Cerebellar cortex (tissue), 1 donor: Measurements from ENCODE around the gene PALD1.

Experiments
- DNase-seq: peaks from one replicate; pipeline ENCODE4 v3.0.0-alpha.2; 2015; ENCODE audit warnings: low spot score

PALD1 gene

DNA sequence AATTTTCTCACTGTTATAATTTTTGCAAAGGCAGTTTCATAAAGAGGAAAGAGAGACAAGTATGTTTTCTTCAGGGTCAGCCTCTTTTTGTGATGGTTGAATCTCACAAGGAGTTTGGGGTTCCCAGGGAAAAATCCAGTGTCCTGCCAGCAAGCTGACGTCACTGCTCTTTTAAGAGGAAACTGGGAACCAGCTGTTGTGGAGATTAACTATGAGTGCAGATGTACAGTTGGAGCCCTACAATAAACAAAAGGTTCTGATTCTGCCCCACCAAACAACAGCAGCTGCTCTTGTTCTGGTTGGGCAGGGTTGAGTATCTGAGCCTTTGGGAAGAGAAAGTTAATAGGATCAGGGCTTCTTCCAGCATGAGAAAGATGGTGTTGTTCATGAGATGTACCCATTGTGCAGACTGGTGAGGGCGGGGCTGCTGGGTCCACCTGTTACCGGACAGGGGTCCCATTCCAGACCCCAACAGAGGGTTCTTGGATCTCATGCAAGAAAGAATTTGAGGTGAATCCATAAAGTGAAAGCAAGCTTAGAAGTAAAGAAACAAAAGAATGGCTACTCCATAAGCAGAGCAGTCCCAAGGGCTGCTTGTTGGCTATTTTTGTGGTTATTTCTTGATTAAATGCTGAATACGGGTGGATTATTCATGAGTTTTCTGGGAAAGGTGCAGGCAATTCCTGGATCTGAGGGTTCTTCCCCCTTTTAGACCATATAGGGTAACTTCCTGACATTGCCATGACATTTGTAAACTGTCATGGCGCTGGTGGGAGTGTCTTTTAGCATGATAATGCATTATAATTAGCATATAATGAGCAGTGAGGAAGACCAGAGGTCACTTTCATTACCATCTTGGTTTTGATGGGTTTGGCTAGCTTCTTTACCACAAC is 111.4 kb downstream of the PALD1 start:
- no peak for DNase-seq

DNA sequence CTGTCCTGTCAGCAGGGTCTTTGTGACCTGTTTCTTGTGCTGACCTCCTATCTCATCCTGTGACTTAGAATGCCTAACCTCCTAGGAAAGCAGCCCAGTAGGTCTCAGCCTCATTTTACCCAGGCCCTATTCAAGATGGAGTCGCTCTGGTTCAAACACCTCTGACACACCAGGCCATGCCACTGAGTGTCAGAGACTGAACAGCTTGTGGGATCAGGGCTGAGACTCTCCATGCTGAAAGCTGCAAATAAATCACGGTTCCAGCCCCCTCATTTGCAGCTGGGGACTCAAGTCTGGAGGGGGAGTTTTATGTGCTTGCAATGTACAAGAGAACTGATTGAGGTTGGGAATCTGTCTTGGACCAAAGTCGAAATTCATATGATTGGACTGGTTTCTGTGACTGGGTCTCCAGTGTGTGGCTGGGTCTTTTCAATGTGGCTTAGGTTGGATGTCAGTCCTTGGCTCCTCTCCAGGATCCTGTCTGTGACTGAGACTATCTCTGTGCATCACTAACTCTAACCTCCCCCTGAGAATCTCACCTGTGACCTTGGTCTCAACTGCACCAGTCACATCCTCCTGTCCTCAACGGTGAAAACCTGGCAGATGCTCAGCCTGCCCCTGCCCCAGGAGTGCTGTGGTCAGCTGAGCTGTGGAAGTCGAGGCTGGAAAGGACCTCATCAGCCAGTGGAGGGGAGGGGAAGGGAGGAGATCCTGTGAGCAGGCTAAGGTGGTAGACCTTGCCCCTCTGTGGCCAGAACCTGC is 112.3 kb downstream of the PALD1 start:
- no peak for DNase-seq

DNA sequence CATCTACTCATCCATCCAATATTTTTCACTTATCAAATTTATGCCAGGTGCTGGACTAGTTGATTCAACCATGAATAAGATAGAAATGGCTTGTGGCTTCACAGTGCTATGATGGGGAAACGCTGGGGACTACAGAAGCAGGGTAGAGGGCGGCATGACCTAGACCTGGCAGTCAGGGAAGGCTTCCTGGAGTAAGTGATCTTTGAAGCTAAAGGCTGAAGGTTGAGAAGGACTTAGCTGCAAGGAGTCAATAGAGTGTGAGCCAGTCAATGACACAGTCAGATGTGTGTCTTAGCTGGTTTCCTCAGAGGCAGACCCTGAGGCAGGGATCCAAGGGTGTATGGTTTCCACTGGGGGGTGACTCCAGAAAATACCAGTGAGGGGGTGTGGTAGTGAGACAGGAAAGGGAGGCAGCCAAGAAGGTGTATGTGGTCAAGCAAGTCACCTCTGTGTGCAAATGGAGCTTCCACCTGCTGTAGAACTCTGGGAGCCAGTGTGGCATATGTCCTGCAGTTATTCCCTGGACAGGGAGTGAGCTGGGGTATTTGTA is 113.7 kb downstream of the PALD1 start:
- no peak for DNase-seq

DNA sequence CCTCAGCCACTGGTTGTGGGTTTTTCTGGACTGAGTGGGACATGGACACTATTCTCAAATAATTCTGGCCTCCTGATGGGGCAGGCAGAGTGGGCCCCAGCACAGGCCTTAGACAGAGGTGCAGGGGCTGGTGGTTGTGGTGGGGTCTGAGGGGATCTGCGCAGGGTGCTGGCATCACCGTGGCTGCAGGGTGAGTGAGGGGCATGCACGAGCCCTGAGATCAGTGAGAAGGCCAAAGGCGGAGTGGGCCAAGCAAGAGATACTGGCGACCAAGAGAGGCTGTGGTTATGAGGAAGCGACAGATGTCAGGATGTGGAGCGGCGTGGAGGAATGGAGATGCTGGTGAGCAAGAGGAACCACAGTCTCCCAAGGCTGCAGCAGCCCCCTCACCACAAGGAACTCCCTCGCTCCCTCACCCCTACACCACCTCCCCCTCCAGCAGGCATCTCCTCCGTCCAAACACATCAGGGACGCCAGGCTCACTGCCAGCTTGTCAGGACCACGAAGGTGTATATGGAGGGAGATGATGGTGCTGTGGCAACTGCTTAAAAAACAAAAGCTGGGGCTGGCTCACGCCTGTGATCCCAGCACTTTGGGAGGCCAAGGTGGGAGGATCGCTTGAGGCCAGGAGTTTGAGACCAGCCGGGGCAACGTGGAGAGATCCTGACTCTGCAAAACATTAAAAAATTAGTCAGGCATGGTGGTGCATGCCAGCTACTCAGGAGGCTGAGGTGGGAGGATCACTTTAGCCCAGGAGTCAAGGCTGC is 114.4 kb downstream of the PALD1 start:
- no peak for DNase-seq

DNA sequence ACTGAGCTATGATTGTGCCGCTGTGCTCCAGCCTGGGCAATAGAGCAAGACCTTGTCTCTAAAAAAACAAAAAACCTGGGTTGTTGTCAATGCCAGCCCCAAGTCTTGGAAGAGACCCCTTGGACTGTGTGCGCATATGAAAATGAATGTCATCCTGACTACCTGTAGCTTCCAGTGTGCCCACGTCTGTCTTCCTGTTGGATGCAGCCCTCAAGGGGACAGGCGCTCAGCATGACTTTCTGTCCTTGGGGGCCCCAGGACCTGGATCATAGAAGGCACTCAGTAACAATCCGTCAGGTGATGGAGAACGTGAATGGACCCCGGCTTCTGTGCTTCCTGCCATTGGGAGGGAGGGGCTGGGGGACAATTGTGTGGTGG is 114.9 kb downstream of the PALD1 start:
- DNase-seq, result no peak

DNA sequence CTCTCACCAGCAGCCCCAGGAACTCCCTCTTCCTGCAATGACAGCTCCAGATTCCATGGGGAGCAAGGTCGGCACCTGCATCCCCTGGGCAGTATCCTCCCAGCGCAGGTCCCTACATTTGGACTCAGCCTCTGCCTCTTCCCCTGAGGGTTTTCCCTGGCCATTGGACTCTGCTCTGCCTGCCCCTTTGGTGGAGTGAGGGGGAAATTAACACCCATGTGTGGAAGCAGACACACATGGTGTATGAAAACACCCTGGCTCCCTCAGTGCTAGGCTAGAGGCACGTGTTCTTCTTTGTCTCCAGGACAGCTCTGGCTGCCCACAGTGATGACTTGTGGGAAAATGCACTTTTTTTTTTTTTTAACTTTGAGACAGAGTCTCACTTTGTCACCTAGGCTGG is 115.6 kb downstream of the PALD1 start:
- DNase-seq, result no peak

DNA sequence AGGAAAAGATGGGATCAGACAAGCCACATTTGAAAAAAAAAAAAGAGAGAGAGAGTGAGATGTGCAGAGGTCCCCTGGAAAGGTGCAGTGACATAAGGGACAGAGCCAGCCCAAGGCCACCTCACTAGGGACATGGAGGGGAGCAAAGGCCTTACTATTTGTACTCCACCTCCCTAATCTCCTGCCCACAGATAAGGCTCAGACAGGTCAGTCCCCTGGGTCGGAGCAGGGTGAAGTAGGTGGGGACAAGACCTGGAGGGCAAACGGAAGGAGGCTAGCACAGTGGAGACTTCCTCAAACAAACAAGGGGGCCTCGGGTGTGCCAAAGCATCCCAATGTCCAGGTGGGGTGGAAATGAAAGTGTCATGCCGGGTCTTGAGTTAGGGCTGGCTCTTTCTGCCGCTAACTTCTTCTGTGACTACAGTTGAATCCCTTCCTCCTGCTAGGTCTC is 117.0 kb downstream of the PALD1 start:
- DNase-seq, result no peak

DNA sequence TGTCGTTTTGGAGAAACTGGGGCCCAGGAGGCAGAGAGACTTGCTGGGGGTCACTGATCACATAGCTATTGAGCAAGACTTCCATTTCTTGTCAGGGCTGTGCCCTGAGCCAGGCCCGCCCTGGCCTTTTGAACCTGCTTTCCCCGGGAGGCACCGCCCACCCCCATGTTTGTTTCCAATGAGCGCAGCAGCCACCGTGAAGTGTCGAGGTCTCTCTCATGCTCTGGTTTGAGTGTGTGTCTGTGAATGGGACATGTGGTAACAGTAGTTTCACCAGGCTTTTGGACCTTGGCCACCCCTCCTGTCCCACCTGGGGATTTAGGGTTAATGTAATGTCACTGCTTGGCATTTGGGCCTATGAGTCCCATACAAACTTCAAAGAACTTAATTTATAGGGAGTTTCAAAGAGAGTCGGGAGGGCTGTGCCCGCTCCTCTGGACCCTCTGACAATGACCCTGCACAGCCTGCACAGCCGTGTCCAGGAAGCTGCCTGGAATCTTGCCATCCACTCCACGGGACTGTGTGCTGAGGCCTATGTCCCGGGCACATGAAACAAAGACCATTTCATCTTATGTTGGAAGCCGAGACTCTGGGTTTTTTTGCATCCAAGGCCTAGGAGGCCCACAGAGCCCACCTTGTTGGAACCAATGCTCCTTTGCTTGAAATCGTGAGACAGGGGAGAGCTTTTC is 117.7 kb downstream of the PALD1 start:
- no peak for DNase-seq

DNA sequence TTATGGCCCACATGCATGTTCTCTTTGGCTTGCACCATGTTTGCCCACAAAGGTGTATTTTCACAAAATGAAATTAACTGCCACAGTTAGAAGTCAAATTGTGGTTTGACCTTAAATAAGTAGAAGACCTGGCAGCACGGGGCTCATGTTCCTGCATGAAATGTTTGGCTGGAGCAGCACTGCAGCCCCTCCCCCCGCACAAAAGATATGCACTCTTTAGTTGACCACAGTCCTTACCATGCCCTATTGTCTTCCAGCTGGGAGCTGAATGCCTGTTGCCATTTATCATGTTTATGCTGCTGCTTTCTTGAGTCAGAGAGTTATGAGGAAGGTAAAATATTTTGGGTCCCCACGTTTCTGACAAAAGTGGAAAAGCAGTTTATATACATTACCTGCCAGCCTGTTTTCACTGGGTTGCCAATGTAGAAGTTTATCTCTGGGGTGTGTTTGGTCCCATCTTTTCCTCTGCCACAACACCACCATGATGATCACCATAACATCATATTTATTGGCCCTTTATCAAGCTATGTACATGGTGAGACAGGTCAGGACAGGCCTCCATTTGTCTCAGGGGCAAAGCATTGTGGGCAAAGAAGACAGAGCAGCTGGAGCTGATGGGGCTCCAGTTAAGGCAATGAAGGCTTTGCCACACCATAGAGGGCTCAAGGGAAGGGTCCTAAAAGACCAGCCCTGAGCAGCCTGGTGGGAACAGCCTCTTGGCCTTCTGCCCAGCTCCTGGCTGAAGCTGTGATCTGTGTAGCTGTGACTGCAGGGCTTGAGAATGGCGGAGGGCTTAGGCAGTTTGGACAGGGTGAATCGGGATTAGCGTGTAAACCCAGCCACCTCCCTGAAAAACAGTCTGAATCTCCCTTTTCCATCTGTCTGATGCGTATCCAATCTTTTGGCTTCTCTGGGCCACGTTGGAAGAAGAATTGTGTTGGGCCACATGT is 118.6 kb downstream of the PALD1 start:
- DNase-seq, result no peak

DNA sequence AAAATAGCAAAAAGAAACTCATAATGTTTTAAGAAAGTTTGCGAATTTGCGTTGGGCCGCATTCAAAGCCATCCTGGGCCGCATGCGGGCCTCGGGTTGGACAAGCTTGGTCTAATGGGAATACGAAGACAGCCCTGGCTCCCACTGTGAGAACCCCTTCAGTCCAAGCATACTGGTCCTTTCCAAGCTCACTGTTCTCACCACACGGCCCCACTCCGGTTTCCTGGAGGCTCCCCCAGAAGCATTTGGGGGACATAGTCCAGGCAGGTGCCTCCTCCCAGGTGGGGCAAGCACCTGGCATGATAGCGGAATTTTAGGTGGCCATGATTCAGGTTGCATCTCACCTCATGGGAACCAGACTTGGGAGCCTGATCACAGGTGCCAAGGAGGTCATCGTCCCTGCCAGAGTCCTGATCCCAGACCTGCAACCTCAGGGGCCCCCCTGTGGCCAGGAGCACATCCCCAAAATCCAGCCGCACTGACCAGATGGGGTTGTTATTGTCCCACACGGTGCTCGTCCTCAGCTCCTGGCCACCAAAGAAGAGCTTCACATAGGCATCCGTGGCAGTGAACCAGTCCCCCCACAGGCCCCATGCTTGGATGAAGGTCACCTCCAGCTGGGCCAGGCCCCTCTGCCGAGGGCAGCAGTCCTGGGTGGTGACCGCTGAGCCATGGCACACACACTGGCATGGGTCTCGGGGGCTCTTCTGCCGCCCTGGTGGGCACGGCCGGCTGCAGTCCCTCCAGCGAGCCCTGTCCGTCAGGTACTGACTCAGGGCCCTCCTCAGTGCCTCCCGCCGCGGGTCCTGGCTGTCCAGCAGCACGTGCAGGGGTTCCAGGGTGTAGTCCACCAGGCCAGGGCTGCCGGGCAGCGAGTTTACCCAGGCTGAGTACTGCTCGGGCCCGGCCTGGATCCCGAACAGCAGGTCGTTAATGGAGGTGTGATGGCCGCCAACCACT is 119.6 kb downstream of the PALD1 start:
- DNase-seq, result no peak

DNA sequence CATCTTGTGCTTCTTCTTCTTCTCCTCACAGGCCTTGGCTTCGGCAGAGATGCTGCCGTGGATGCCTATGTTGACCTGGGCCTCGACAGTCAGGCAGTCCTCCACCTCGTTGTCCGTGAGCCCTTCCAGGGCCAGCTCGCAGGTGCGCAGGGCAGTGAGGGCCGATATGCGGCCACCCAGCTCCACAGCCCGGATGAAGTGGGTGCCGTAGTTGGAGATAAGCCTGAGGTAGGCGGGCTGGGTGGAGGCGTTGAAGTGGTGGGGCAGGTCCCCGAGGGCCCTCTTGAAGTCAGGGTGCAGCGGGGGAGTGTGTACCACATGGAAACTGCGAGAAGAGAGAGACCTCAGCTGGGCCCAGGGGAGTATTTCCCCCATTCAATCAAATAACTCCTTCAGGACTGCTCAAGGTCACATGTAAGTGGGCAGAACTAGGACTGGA is 120.3 kb downstream of the PALD1 start:
- no peak for DNase-seq

DNA sequence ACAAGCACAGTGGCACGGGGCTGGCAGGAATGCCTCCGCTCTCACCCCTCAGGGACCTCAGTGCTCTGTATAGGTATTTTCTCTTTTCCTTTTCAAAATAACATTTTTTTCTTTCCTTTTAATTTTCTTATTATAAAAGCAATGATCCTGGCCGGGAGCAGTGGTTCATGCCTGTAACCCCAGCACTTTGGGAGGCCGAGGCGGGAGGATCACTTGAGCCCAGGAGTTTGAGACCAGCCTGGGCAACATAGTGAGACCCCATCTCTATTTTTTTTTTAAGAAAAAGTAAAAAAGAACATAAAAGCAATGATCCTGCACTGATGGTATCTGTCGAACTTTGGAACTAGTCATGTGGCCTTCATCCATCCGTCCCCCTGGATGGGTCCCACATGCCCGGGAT is 120.8 kb downstream of the PALD1 start:
- no peak for DNase-seq

DNA sequence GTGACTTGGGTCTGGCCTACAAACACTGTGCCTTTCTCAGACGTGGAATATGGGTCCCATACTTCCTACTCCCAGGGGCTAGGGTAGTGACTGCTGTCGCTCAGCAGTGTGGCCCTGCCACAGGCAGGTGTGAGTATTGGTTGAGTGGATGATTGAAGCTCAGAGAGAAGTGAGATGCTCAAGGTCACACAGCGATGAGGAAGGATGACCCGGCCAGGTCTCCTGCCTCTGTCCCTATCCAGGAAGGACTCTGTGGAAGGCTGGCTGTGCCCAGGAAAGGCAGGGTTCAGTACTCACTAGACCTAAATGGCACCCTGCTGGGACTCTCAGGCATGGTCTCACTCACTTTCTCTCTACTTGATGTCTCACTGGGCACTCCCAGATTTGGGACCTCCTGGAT is 121.2 kb downstream of the PALD1 start:
- DNase-seq, result no peak

DNA sequence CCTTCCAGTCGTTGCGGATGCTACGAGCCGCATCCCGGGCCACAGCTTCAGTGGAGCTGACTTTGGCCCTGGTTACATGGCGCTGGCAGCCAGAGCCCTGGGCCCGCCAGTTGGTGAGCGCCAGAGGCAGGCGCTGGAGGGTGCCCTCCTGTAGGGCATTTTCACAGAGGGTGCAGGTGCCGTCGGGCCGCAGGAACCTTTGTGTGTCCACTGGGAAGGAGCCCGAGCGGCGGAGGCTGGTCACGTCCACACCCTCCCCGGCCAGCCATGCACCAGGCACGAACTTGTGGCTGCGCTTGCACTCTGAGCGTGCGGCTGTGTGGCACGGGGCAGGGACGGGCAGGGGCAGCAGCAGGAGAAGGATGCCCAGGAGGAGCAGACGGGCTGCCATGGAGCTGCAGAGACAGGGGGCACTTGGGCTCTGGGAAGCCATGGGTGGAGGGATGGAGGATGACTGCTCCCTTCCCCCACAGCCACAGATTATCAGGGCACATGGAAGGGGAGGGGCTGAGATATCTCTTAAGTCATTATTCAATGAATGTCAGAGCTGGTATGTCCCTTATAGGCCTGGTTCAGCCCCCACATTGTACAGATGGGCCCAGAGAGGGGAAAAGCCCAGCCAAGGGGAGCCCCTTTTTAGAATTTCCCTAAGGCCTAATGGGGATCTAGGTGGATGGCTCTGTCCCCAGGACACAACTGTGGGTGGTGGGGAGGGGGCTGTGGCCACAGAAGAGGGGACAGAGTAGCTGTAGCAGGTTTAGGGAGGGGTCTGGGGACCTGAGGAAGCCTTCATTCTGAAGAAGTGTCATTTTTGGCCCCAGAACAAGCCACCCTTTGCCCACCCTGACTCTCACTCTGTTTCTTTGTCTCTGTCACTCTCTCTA is 122.2 kb downstream of the PALD1 start:
- no peak for DNase-seq

DNA sequence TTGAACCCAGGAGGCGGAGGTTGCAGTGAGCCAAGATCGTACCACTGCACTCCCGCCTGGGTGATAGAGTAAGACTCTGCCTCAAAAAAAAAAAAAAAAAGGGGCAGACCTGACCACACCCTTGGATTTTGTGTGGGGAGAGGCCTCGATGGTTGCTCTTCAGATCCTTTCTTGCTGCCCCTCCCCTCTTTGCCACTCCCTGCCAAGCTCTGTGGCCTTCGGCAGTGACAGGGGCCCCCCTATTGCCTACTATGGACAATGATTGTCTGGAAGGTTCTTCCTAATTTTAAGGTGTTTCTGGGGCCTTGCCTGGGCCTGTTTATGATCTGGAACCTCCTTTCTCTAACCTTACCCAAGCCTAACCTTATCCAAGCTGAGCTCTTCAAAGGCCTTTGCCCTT is 123.2 kb downstream of the PALD1 start:
- no peak for DNase-seq

DNA sequence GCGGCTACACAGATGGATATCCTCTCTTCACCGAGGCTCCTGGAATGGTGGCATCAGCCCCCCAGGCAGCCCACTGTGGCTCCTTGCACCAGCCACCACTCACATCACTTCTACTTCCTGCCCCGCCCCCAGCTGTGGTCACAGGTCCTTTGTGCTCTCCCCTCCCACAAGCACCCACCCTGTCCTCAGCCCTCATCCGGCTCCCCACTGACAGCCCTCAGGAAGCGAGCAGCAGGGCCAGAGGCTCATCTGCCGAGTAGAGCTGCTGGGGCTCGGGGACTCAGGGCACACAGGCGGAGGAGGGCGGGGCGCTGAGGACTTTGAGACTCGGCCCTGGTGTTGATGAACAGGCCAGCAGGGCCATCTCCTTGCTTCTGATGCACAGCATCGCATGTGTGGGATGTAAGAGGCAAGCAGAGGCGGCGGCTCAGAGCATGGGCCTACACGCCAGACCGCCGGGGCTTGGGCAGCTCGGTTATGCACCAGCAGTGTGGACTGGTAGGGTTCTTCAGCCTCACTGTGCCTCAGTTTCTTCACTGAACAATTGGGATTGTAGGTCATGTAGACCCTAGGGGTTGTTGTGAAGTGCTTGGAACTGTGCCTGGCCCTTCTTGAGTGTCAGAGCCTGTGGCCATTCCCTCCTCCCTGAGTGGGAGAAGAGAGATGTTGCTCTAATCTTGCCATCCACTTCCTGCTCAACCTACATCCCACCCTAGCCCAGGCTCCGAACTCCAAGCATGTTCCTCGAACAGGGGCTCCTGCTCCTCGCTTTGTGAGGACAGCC is 124.3 kb downstream of the PALD1 start, which contains the start of gene PRF1:
Gene PRF1 (minus strand): TSS at position 77 of the 784 bp plus-strand sequence. CDS start 1,839 bp downstream, outside the sequence.
- DNase-seq, result no peak

DNA sequence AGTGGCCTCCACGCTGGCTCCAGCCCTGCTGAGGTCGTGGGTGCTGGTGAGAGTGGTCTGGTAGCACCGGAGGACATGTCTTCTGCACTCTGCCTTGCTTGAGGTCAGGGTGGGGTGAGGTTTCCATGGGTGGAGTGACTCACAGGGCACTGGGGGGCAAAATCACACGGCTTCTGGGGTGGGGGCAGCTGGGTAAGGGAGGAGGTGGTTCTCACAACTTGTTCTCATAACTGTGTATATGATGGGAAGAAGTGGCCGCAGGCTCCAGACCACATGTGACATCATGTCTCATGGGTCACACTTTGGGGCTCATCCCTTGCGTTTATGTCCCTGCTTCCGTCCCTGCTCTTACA is 124.9 kb downstream of the PALD1 start:
- DNase-seq, result no peak
